Medulla oblongata (tissue), 1 donor: ENCODE measurements around the gene KRTAP10-5.
"Not testable (repeated sequence)": the region's sequence is repeated elsewhere in the genome, so short reads cannot be mapped to it uniquely, and the experiment has no call there.

Source experiments
- DNase-seq: peaks from one replicate; pipeline ENCODE4 v3.0.0-alpha.2; 2015; ENCODE audit errors: extremely low spot score

Gene KRTAP10-5

DNA sequence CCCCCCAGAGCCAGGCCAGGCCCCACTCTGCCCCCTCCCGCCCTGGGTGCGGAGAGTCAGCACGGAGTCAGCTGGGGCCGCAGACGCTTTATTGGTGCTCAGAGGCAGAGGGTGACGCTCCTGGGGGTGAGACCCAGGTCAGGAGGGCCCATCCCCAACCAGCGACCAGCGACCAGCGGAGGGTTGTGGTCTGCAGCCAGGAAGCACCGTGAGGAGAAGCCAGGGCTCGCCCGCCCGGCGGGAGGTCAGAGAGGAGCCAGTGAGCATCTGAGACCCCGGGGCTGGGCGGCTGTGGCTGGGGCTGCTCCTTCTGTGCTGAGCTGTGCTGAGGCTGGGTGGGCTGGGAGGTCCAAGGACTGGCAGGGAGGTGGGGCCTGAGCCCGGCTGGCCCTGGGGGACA, 30.1 kb downstream of the KRTAP10-5 start:
- not testable (repeated sequence) for DNase-seq

DNA sequence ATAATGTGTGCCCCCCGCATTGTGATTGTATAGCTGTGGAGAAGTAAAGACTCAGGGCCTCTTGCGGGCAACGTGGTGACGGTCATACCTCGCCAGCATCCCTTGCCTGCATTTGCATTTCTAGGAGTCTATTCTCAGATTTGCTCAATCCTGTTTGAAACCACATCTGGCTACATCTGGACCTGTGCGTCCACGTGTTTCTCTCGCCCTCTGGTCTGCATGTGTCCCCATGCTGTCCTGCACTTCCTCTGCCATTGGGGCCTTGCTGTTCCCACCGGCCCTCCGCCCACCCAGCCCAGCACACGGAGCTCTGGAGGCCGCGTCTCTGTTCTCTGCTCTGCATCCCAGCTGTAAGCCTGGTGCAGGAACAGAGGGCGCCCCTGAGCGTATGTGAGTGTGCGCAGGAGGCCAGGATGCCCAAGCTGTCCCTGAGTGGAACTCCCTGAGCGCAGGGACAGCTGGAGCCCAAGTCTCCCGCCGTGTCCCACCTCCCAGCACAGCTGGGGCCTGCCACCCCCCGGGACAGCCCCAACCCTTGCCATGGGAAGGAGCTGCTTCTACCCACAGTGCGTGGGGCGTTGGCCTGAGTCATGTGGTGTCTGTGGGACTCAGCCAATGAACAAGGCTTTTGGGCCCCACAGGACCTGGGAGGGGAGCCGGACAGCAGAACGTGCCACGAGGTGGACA, 30.7 kb downstream of the KRTAP10-5 start:
- no peak for DNase-seq

DNA sequence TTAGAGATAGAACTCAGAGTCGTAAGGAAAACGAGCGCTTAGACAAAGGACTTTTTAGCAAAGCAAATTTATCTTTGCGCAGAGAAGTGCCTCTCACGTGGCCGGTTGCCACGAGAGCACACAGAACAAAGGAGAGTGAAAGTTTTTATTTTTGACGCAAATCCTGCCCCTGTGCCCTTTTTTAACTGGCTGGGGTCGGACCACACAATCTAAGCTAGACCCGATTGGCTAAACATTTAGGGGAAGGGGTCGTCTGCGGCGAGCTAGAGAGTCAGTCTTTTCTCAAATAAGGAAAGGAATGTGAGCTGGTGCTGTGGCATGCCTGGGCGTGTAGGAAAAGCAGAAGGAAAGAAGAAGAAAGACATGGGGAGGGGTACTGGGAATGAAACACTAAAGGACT, 31.5 kb downstream of the KRTAP10-5 start:
- DNase-seq = no peak

DNA sequence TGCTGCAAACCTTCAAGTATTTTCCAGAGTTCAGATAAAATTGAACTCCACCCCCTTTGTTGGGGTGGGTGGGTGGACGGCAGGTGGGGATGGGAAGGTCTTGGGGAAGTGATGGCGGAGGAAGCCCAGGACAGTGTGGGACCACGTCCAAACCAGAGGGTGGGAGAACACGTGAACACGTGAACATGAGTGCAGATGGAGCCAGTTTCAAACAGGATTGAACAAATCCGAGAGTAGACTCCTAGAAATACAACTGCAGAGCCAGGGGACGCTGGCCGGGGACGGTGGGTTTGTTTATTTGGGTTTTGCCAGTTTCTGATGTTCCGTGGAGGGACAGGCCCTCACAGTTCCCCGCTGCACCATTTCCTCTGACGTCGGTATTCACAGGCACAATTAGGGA, 32.0 kb downstream of the KRTAP10-5 start:
- no peak for DNase-seq

DNA sequence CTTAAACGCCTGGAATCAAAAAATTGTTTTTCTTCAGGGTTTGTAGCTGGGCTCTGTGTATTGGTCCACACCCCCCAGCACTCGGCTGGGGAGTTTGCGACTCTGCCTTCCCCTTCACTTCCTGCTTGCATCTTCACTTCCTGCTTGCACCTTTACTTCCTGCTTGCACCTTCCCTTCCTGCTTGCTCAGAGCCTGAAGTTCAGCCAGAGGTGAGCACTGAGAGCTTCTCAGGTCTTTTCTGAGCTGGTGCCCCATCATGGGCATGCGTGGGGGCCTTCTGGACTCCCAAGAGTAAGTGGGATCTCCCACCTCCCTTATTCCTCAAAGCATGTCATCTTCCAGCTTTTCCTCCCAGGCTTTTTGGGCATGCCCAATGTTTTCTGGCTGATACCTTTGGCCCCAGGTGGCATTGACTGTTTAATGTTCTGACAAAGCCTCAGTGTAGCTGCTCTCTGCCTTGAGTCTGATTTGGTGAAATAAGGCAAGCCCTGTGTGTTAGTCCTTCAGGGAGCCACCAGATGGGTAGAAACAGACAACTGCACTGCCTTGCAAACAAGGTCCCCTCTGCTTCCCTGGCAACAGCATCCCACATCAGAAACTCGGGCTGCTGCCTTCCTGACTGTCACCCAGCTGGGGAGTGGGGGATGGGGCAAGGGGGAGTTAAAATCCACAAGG, 32.6 kb downstream of the KRTAP10-5 start:
- no peak for DNase-seq

DNA sequence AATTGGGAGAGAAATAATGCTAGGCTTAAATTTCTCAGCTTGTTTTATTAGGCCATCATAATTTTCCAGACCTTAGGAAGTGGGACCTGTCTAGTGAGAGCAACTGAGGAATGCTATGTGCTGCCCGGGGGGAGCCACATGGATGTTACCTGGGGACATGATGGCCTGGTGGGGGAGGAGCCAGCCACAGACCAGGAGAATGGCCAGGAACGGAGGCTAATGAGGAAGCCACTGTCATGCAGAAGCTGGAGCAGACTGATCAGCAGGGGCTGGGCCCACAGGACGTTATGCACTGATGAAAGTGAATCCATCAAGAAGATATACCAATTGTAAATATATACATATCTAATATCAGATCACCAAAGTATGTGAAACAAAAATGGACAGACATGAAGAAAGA, 35.8 kb downstream of the KRTAP10-5 start:
- DNase-seq = no peak

DNA sequence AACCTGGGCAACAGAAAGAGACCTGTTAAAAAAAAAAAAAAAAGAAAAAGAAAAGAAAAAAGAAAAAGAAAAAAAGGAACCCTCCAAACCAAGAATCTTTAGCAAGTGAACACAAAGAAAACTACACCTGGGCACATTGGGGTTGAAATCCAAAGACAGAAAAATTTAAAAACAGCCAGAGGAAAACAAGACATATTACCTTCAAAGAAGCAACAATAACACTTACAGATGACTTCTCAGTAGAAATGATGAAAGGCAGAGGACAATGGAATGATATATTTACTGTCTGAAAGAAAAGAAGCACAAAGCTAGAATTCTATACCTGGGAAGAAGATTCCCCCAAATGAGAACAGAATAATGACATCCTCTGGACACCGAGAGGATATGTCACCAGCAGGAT, 37.7 kb downstream of the KRTAP10-5 start:
- no peak for DNase-seq

DNA sequence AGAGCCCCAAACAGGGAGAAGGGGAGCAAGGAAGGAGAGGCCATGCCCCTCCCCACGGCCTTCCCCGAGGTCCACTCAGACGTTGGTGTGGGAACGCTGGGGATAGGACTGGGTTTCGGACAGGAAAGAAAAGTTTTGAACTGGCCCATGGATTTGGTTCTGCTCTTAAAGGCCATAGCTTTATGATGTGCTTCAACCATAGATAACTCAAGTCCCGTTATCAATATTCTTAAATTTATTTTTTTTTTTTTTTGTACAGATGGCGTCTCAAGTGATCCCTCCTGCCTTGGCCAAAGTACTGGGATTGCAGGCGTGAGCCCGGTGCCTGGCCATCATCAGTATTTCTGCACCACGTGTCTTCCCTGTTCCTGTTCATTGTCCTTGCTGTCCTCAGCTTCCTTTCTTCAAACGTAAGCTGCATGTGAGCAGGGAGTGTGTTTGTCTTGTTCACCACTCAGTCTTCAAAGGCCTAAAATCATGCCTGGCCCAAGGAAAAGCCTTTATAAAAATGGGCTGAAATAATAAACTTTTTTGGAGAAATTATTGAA, 39.6 kb downstream of the KRTAP10-5 start:
- no peak for DNase-seq

DNA sequence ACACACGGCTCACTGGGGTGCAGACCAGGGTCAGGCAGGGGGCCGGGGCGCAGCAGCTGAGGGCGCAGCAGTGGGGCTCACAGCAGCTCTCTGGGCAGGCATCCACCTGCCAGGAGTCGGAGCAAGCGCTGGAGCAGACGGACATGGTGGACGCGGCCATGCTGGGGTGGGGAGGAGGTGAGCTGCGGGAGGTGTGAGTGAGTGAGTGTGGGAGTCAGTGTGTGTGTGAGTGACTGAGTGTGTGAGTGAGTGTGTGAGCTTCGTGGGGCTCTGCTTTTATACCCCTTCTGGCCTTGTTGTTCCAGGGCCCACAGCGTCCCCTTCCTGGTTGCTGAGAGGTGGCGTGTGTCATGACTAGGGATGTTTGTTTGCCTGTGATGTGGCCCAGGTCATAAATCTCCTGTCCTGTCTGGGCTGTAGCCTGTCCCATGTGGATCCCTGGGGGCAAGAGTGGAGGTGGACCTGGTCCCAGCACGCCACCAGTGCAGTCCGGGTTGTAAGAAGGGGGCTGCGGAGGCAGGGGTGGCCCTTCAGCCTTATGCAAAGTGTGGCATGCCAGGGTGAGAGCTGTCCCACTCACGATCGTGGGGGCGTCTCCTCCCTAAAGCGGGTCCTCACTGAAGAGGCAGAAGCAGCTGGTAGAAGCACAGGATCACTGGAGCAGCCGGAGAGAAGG, 40.3 kb downstream of the KRTAP10-5 start, which contains the start of gene KRTAP10-1:
Gene KRTAP10-1, minus strand, starts transcription at position 205 of the 676 bp plus-strand sequence. Its CDS starts 45 bp downstream, at position 160.
- DNase-seq = no peak

DNA sequence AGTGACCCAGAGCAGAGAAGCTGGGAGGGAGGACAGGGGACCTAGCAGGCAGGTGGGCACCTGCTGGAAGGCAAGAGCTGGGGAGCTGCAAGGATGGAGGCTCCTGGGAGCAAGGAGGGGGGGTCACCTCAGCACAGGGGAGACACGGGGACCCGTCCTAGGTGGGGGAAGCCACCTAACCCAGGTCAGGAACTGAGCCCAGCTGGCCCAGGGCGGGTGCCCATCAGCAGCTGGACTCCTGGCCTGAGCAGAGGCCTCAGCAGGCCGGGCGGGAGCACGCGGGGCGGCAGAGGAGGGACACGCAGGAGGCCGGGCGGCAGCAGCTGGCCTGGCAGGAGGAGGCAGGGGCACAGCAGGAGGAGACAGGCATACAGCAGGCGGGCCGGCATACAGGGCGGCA, 41.4 kb downstream of the KRTAP10-5 start:
- DNase-seq = no peak

DNA sequence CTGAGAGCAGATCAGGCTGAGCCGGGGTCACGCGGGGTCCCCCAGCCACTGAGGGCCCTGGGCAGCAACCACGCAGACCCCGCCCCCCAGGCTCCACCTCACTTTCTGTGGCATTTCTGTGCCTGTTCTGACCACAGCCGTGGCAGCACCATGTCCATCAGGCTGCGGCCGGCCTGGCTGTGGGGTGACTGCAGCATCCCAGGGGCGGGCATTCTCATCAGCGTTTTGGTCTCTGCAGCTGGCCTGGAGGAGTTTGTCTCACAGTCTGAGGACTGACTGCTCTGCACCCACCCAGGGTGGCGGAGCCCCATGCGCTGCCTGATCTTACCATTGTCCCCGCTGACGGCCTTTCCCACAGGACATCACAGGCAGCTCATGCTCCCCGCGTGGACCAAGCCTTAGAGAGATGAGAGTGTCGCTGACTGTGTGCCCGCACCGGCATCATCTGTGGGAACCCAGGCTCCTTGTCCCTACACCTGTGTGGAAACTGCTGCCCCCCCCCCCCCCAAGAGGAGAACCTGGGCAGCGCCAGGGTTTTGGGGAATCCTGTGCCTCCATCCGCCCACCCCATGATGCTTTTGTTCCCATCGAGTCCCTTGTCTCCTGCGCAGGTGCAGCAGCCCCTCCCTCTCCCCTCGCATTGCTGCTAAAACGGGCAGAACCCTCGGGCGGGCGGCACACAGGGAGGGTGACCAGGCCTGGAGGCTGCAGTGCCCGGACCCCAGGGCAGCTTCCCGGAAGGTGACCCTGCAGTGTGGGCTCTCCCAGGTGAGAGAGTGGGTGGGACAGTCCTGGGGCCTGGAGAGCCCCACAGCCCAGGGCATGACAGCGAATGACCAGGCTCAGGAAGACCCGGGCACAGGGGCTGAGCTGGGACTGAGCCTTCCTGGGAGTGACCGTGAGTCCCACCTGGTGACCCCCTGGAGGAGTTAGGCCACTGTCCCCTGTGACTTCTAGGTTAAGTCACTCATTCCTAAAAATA, 42.2 kb downstream of the KRTAP10-5 start:
- no peak for DNase-seq

DNA sequence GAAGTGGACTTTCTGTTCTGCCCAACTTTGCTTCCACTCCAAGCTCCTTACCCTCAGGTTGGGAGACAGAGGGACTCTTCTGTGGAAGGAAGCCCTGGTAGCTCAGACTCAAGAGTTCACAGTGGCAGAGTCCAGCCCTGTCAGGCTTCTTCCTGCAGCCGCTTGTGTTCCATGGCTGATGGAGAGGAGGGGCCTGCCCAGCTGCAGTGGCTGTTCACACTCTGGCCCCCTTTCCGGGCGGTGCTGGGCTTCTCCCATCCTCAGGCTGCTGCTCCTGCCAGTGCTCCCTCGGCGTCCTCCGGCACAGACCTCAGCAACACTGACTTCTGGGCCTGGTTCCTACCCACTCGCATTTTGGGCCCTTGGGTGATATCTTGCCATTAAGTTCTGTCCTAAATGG, 44.4 kb downstream of the KRTAP10-5 start:
- no peak for DNase-seq

DNA sequence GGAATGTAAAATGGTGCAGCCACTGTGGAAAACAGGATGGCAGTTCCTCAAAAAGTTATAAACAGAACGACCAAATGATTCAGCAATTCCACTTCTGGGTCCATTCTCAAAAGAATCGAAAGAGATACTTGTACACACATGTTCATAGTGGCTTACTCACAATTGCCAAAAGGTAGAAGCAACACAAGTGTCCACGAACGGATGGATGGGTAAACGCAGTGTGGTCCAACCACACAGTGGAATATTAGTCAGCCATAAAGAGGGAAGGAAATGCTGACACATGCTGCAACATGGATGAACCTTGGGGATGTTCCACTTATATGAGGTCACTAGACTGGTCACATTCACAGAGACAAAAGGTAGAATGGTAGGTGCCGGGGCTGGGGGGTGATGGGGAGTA, 45.7 kb downstream of the KRTAP10-5 start:
- DNase-seq = no peak

DNA sequence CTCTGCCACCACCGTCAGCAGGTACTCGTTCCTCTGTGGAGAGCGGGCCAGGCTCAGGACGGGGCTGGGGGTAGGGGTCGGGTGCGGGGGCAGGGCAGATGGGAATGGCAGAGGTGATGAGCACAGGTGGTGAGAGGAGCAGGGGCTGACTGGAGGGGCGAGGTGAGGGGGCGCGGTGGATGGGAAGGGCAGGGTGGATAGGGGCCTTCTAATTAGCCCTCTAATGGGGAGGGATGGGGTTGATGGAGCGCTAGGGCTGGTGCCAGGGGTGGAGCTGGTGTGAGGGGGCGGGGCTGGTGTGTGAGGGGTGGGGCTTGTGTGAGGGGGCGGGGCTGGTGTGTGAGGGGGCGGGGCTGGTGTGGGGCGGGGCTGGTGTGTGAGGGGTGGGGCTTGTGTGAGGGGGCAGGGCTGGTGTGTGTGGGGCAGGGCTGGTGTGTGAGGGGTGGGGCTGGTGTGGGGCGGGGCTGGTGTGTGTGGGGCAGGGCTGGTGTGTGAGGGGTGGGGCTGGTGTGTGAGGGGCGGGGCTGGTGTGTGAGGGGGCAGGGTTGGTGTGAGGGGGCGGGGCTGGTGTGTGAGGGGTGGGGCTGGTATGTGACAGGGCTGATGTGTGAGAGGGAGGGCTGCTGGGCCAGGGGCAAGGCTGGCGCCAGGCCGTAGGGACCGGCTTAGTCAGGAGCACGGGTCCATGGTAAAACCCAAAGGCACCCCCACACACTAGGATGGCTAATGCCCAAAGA, 46.3 kb downstream of the KRTAP10-5 start:
- no peak for DNase-seq

DNA sequence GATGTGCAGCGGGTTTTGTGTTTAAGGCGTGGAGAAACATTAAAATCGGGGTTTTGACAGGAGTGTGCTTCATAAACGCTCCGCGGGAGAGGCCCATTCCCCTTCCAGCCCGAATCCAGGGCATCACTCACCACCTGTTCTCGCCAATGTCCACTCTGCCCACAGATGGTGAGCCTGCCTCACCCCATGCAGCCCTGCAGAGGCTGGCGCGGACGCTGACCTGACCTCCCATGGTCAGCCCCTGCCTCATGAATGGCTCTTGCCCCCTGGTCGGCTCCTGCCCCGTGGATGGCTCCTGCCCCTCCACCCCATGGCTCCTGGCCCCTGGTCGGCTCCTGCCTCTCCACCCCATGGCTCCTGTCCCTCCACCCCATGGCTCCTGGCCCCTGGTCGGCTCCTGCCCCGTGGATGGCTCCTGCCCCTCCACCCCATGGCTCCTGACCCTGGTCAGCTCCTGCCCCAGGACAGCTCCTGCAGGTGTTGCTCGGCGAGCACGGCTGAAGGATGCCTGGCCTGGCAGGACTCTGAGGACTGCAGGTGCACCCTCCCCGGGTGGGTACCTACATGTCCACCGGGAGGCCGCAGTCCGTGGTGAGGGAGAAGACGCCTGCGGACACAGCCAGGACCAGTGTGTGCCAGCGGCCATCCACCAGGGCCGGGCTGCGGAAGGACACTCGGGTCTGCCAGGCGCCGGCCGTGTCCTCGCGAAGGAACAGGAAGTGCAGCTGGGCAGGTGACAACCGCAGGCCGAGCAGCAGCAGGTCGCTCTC, 47.1 kb downstream of the KRTAP10-5 start:
- no peak for DNase-seq

DNA sequence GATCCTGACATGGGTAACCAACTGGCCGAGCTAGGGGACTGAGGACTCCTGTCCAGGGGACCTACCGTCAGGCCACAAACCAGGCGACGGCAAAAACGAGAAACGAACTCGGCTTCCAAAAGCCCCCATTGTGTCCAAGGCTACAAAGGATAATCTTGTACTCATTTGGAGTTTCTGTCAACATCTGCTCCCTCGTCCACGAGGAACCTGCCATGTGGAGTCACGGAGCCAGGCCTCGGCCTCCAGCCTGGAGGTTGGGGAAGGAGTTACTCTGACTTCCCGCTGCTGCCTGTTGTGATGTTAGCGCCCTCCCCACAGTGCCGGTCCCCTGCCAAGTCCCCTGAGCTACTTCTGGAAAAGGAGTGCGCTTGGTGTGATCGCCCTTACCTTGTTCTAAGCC, 47.7 kb downstream of the KRTAP10-5 start:
- no peak for DNase-seq

DNA sequence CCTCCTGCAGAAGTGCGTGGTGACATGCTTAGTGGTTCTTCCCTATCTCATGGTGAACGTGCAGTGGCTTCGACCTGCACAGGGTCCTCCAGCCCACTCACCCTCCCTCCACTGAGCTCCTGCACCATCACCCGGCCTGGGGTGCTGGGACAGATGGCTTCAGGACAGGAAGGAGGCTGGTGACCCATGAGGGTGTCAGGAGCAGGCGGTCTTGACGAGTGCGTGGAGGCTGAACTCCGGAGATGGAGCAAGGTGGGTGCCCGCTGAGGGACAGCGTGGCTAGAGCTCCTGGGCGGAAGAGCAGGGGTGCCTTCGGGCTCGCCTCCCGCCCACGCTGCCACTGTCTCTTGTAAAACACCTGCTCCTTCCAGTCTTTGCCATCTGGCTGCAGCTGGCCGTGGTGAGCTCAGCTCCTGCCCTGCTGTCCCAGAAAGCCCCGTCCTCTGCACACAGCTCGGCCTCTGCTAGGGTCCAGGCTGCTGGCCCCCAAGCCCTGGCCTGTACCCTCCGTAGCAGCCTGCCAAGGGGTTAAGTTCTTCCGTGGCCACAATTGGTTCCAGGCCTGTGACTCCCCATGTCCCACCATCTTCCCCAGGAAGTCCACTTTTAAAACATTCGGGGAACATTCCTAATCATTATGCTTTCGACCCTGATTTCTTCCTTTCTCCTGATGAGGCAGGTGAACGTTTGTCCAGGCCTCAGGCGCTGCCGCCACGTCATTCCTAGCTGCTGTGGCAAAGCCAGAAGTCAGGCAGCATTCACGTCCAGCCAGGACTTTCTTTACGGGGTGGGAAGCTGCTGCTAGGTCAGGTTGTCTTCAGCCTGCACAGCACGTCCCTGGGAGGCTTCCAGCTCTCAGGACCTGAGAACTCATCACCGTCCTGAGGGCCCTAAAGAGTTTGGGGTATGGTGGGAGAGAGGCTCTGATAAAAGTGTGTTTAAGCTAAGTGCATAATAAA, 48.5 kb downstream of the KRTAP10-5 start:
- no peak for DNase-seq

DNA sequence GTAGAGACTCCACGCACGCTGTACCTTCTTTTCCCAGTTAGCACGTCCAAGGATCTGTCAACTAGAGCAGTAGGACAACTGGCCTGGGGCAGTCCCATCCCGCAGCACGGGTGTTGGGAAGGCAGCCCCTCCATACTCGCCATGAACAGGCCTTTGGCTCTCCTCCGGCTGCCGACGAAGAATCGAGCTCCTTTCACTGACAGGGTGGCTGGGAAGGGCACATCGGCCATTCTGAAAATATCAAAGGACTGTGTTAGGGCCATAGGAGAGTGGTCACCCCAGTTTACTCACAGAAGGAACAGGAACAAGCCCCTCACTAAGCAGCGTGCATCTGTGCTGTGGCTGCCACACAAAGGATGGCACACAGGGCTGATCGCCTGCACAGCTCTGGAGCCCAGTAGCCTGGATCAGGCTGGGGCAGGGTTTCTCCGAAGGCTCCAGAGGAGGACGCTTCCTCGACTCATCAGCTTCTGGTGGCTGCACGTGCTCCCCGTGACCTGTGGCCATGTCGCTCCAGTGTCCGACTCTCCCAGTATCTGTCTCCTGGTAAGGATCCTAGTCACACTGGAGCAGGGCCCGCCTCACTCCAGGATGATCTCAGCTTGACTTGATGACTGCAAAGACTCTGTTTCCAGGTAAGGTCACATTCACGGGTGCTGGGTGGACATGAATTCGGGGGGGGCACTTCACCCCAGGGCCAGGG, 49.4 kb downstream of the KRTAP10-5 start:
- no peak for DNase-seq
